ENCODE results near the gene RSKR.
A peak's percentile ranks its signal among the peaks of the same experiment; 100 is the strongest.

DNA sequence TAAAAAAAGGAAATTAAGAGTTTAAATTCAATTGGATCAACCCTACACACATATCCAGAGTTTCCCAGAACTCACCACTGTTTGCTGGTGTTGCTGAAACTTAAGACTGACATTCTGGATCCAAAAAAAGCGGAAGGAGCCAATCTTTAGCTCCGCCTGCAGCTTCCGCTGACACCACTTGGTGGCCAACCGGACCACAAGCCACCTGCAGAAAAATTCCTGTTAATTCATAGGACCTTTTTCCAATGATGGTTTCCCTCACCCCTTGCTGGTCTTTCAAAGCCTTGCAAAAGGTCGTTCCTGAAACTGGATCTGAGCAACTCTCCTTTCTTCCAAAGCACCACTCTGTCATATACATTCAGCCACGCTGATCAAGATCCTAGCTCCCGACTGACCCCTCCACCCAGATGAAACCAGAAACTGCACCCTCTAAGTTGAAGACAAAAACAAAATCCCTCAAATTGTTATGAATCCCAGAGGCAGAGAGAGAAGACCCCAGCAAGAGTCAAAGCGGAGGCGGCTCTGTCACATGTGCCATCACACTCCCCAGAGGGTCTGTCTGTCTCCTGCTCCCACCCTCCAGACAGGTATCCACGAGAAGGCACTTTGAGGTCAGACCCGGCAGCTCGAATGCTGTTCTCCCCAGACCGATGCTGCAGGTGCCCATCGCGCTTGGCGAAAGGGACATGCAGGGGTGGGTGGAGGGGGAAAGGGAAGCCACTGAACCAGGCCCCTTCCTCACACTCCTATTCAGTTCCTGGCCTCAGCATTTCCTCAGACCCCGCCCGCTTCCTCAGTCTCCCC is 30.2 kb upstream of the RSKR start:
- TF ChIP-seq, protein P1, sequence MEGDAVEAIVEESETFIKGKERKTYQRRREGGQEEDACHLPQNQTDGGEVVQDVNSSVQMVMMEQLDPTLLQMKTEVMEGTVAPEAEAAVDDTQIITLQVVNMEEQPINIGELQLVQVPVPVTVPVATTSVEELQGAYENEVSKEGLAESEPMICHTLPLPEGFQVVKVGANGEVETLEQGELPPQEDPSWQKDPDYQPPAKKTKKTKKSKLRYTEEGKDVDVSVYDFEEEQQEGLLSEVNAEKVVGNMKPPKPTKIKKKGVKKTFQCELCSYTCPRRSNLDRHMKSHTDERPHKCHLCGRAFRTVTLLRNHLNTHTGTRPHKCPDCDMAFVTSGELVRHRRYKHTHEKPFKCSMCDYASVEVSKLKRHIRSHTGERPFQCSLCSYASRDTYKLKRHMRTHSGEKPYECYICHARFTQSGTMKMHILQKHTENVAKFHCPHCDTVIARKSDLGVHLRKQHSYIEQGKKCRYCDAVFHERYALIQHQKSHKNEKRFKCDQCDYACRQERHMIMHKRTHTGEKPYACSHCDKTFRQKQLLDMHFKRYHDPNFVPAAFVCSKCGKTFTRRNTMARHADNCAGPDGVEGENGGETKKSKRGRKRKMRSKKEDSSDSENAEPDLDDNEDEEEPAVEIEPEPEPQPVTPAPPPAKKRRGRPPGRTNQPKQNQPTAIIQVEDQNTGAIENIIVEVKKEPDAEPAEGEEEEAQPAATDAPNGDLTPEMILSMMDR (conservative IDR thresholded peaks at IDR 0.05): peak; percentile 60
- no peak for TF ChIP-seq ZFX (IDR thresholded peaks at IDR 0.05)

Measured in C4-2B (cell line).